Choroid plexus epithelial cell (primary cell): ENCODE results near the gene COX17.
A peak's percentile ranks its signal among the peaks of the same experiment; 100 is the strongest.

ENCODE experiments used
- DNase-seq: peaks from one replicate; pipeline ENCODE4 v3.0.0-alpha.2; 2010; ENCODE audit warnings: low read depth
- H3K4me3 ChIP-seq: 2 replicates; pipeline ENCODE4 v1.5.1; 2011; ENCODE audit warnings: low read depth, mild to moderate bottlenecking, control low read depth, low read length, moderate library complexity
- TF ChIP-seq, protein P1 (sequence below): conservative IDR thresholded peaks from 2 replicates; pipeline ENCODE4 v1.5.1; 2011; ENCODE audit warnings: low read depth, mild to moderate bottlenecking, control low read depth, inconsistent platforms, low read length, moderate library complexity

COX17 gene

GRCh38 chr3:119657887-119658702 is 19.1 kb downstream of the COX17 start:
- no peak for DNase-seq
- TF ChIP-seq, protein P1, sequence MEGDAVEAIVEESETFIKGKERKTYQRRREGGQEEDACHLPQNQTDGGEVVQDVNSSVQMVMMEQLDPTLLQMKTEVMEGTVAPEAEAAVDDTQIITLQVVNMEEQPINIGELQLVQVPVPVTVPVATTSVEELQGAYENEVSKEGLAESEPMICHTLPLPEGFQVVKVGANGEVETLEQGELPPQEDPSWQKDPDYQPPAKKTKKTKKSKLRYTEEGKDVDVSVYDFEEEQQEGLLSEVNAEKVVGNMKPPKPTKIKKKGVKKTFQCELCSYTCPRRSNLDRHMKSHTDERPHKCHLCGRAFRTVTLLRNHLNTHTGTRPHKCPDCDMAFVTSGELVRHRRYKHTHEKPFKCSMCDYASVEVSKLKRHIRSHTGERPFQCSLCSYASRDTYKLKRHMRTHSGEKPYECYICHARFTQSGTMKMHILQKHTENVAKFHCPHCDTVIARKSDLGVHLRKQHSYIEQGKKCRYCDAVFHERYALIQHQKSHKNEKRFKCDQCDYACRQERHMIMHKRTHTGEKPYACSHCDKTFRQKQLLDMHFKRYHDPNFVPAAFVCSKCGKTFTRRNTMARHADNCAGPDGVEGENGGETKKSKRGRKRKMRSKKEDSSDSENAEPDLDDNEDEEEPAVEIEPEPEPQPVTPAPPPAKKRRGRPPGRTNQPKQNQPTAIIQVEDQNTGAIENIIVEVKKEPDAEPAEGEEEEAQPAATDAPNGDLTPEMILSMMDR: no peak
- H3K4me3 ChIP-seq: no peak overlapping the region

- TF ChIP-seq, protein P1: no peak
- DNase-seq: no peak
- no peak overlapping the region for H3K4me3 ChIP-seq
These were observed 23.3 kb downstream of the COX17 start for GRCh38 chr3:119653876-119654275.

DNA sequence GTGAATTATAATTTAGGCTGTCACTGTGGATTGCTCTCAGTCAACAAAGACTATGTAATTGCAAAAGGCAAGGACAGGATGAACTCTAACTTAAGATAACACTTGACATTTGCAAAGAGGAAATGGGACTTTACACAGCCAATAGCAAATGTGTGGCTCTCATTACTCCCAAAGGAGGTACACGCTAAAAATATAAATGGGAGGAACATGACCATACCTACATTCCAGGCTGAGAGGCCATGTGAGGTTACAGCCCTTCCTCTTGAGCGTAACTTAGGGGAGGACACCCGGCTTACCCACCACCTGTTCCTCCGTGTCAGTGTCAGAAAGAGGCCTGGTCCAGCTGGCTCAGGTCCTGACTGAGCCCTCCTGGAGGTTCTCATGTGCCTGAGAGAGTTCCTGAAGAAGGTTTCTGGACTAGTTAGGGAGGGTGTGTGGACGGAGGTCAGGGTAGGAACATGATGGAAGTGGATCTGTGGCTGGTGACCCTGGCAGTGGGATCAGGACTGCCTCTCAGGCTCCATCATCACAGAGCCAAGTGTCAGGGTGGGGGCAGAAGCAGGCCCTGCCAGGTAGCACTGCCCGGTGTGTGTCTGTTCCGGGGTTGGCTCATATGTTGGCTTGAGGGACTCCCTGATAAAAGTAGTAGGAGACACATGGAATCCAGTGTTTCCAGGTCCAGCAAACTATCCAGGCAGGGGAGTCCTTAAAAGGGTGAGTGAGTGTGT is 24.7 kb downstream of the COX17 start:
- DNase-seq: no peak
- no peak overlapping the region for H3K4me3 ChIP-seq
- TF ChIP-seq, protein P1: no peak

GRCh38 chr3:119649761-119650160 is 27.4 kb downstream of the COX17 start:
- TF ChIP-seq, protein P1: no peak
- DNase-seq: peak; percentile 44
- H3K4me3 ChIP-seq: no peak overlapping the region

- no peak overlapping the region for H3K4me3 ChIP-seq
- TF ChIP-seq, protein P1: no peak
- no peak for DNase-seq
These were observed 29.2 kb downstream of the COX17 start for GRCh38 chr3:119647843-119648575.

DNA sequence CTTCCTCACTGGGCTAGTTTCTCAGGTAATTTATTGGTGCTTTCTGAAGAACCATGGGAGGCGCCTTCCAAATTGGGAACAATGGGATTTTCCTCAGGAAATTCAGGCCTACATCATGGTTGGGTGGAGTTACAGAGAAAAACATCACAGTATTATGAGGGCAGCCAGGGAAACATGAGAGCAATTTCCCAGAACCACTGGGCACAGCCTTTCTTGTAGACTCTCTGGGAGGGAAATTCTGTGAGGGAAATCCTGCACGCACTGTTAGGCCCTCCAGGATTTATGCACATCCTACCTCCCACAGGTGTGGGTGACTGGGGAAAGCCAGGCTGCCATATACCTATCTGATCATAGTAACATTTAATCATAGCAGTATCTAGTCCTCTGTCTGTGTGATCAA is 30.0 kb downstream of the COX17 start:
- TF ChIP-seq, protein P1: no peak
- H3K4me3 ChIP-seq: no peak overlapping the region
- DNase-seq: no peak
